A549 (cell line): ENCODE measurements around the gene DTX4. TPM values are rescaled to one million over a fixed set of nuclear protein-coding genes. Genes with fewer than 3 reads are reported as not detected.

Experiments
- ATAC-seq, 2 experiments: fragments of 200-7000 bp in 1 of 2; fragments of >200 bp in 1 of 2; cut with Nextera tagmentation in 1 of 2; cut with Tn5 transposase in 1 of 2; 3 replicates each; pipeline versions ENCODE4 v1.8.0 to v1.9.1; 2018 to 2020; ENCODE audit warnings: mild to moderate bottlenecking in 1 of 2, moderate library complexity in 1 of 2
- CTCF ChIA-PET: fragments of 300-600 bp; sonication (Branson Sonifier 250); formaldehyde crosslinking; extraction: SDS; loops from one replicate; lab custom pipeline; 2021; ENCODE audit warnings: antibody characterized with exemption, inconsistent platforms; lab: Yijun Ruan, JAX
- POLR2A ChIA-PET: fragments of 350-600 bp; formaldehyde crosslinking; extraction: SDS; loops from one replicate; lab custom pipeline; 2021; ENCODE audit warnings: antibody characterized with exemption, inconsistent platforms; lab: Yijun Ruan, JAX
- DNase-seq, 2 experiments: peaks; one replicate each; pipeline versions ENCODE4 v3.0.0 to v3.0.0-alpha.2; 2011 to 2016; ENCODE audit warnings: low read depth in 1 of 2, low spot score in 1 of 2
- FAIRE-seq: peaks from 2 replicates; lab custom pipeline; 2011; peaks lifted over from hg19 to GRCh38; lab: Jason Lieb, UNC
- H3K27ac ChIP-seq, 2 experiments: fragments of >200 bp; sonication (Bioruptor Twin); formaldehyde crosslinking; 3 replicates each; pipeline ENCODE4 v1.5.1; 2016 to 2017
- H3K4me1 ChIP-seq: fragments of >200 bp; sonication (Bioruptor Twin); formaldehyde crosslinking; 3 replicates; pipeline ENCODE4 v1.6.1; 2016
- H3K4me2 ChIP-seq: fragments of >200 bp; sonication (Bioruptor Twin); formaldehyde crosslinking; 3 replicates; pipeline ENCODE4 v1.6.1; 2016
- H3K4me3 ChIP-seq: fragments of >200 bp; sonication (Bioruptor Twin); formaldehyde crosslinking; 3 replicates; pipeline ENCODE4 v1.5.1; 2016
- H3K9me3 ChIP-seq: fragments of >200 bp; sonication (Bioruptor Twin); formaldehyde crosslinking; 3 replicates; pipeline ENCODE4 v1.6.1; 2016
- BHLHE40 ChIP-seq: IDR thresholded peaks from 2 replicates; pipeline ENCODE4 v1.6.1; 2012; ENCODE audit warnings: low read depth, low read length, inconsistent platforms
- CHD2 ChIP-seq: fragments of 150-350 bp; IDR thresholded peaks from 2 replicates; pipeline ENCODE4 v1.6.1; 2014; ENCODE audit warnings: low read length; ENCODE audit not compliant: partially characterized antibody
- CHD4 ChIP-seq: fragments of 200-600 bp; sonication (generic); IDR thresholded peaks from 2 replicates; pipeline ENCODE4 v1.6.1; 2016; ENCODE audit warnings: antibody characterized with exemption, mild to moderate bottlenecking, borderline replicate concordance
- EP300 ChIP-seq, 2 experiments: fragments of >200 bp; sonication (Bioruptor Twin); formaldehyde crosslinking; IDR thresholded peaks; 2 replicates in 1 of 2; 3 replicates in 1 of 2; pipeline ENCODE4 v1.6.1; 2016 to 2017
- FOSB ChIP-seq: fragments of 250-450 bp; sonication (Bioruptor Pico); IDR thresholded peaks from 2 replicates; pipeline ENCODE4 v1.5.0; 2020; ENCODE audit warnings: mild to moderate bottlenecking, moderate library complexity
- GATA3 ChIP-seq: IDR thresholded peaks from 2 replicates; pipeline ENCODE4 v1.6.1; 2012; ENCODE audit warnings: borderline replicate concordance
- HOXB13 ChIP-seq: fragments of 250-450 bp; sonication (Bioruptor Pico); IDR thresholded peaks from 2 replicates; pipeline ENCODE4 v1.5.0; 2020; ENCODE audit warnings: low read depth, mild to moderate bottlenecking, moderate library complexity
- HOXB5 ChIP-seq: fragments of 250-450 bp; sonication (Bioruptor Pico); IDR thresholded peaks from 2 replicates; pipeline ENCODE4 v1.5.0; 2020; ENCODE audit warnings: mild to moderate bottlenecking, moderate library complexity
- JUNB ChIP-seq: fragments of >200 bp; sonication (Bioruptor Twin); formaldehyde crosslinking; IDR thresholded peaks from 2 replicates; pipeline ENCODE4 v1.6.1; 2016
- KDM1A ChIP-seq: fragments of 200-600 bp; sonication (generic); IDR thresholded peaks from 2 replicates; pipeline ENCODE4 v1.6.1; 2016; ENCODE audit warnings: low read depth, mild to moderate bottlenecking
- POLR2A ChIP-seq: IDR thresholded peaks from 2 replicates; pipeline ENCODE4 v1.6.1; 2012; ENCODE audit warnings: mild to moderate bottlenecking, low read length
- POLR2AphosphoS2 ChIP-seq: conservative IDR thresholded peaks from 2 replicates; pipeline ENCODE4 v1.6.1; 2012; ENCODE audit warnings: low read length, improper control_type of control experiment, inconsistent platforms
- RAD21 ChIP-seq, 2 experiments: fragments of >200 bp in 1 of 2; sonication (Bioruptor Twin) in 1 of 2; formaldehyde crosslinking in 1 of 2; IDR thresholded peaks in 1 of 2; conservative IDR thresholded peaks in 1 of 2; 2 replicates in 1 of 2; 3 replicates in 1 of 2; pipeline ENCODE4 v1.6.1; 2012 to 2018; ENCODE audit warnings: inconsistent platforms in 1 of 2
- RARB ChIP-seq: fragments of 250-450 bp; sonication (Bioruptor Pico); IDR thresholded peaks from 2 replicates; pipeline ENCODE4 v1.8.0; 2021; ENCODE audit warnings: mild to moderate bottlenecking, moderate library complexity
- SMC3 ChIP-seq: fragments of >200 bp; sonication (Bioruptor Twin); formaldehyde crosslinking; IDR thresholded peaks from 3 replicates; pipeline ENCODE4 v1.6.1; 2018; ENCODE audit warnings: inconsistent platforms
- TP53 ChIP-seq: fragments of 250-450 bp; sonication (Bioruptor Pico); IDR thresholded peaks from 2 replicates; pipeline ENCODE4 v1.5.0; 2021; ENCODE audit warnings: mild to moderate bottlenecking, moderate library complexity
- ZC3H11A ChIP-seq: fragments of 450-650 bp; IDR thresholded peaks from 2 replicates; pipeline ENCODE4 v1.6.1; 2014; ENCODE audit warnings: antibody characterized with exemption, mild to moderate bottlenecking
- ZFP36 ChIP-seq: fragments of 450-650 bp; IDR thresholded peaks from 2 replicates; pipeline ENCODE4 v1.6.1; 2014; ENCODE audit warnings: borderline replicate concordance; ENCODE audit not compliant: partially characterized antibody
- ZSCAN20 ChIP-seq: fragments of 250-450 bp; sonication (Bioruptor Pico); IDR thresholded peaks from 2 replicates; pipeline ENCODE4 v1.8.0; 2022; ENCODE audit warnings: mild to moderate bottlenecking, moderate library complexity
- WGBS: methylation state at CpG from one replicate; pipeline ENCODE4 v1.1.6; 2017; ENCODE audit errors: missing lambda C conversion rate; 5-methylcytosine and 5-hydroxymethylcytosine counted together
- polyA plus RNA-seq, 4 experiments: library from polyadenylated mRNA; depleted of rRNA in 3 of 4; stranded (reverse); fragments of >200 nt; fragmentation: RNase III in 1 of 4; extraction: RNeasy Plus Mini Kit Qiagen cat#74134 plus additional on column Dnase treatment in 1 of 4; gene quantifications; 2 replicates in 3 of 4; 3 replicates in 1 of 4; pipeline ENCODE4 v1.2.3, GENCODE V29; 2011 to 2017
- TF ChIP-seq, protein P1 (sequence below): fragments of >200 bp; sonication (Bioruptor Twin); formaldehyde crosslinking; IDR thresholded peaks from 3 replicates; pipeline ENCODE4 v1.6.1; 2016
- TF ChIP-seq, protein P2 (sequence below): fragments of 150-350 bp; IDR thresholded peaks from 2 replicates; pipeline ENCODE4 v1.6.1; 2014; ENCODE audit warnings: low read depth, mild to moderate bottlenecking, low read length
- TF ChIP-seq, protein P3 (sequence below): fragments of >200 bp; sonication (Bioruptor Twin); formaldehyde crosslinking; IDR thresholded peaks from 3 replicates; pipeline ENCODE4 v1.5.1; 2016
- TF ChIP-seq, protein P4 (sequence below): fragments of >200 bp; sonication (Bioruptor Twin); formaldehyde crosslinking; IDR thresholded peaks from 2 replicates; pipeline ENCODE4 v1.6.1; 2016
- TF ChIP-seq, protein P5 (sequence below): fragments of 200-600 bp; sonication (generic); IDR thresholded peaks from 2 replicates; pipeline ENCODE4 v1.6.1; 2016; ENCODE audit warnings: antibody characterized with exemption, mild to moderate bottlenecking, moderate library complexity
- TF ChIP-seq, protein P6 (sequence below): IDR thresholded peaks from 2 replicates; pipeline ENCODE4 v1.6.1; 2012

The DTX4 gene
- polyA plus RNA-seq, 2 of the 4 experiments (the other 2 are of a cell fraction): 0.97 to 3.1 TPM

DNA sequence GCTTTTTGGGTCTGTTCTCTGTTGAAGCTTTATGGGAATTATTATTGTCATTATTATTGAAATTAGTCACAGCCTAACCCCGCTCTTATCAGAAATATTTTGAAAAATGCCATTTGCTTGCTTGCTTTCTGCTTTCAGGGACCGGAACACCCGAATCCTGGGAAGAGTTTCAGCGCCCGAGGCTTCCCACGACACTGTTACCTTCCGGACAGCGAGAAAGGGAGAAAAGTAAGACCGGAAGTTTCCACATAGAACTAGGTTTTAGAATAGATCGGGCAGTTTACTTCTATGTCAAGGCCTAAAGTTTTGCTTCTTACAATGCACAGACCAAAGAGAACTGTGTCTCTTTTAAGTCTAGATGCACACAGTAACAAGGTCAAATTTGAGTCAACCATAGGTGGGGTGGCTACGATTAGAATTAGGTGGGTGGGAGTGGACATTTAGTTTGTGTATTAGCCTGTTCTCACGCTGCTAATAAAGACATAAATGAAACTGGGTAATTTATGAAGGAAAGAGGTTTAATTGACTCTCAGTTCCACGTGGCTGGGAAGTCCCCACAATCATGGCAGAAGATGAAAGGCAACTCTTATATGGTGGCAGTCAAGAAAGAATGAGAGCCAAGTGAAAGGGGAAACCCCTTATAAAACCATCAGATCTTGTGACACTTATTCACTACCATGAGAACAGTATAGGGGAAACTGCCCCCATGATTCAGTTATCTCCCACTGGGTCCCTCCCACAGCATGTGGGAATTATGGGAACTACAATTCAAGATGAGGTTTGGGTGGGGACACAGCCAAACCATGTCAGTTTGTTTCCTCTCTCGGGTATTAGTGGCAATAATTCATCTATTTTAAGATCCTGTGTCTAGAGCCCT, 27.9 kb downstream of the DTX4 start:
- no peak overlapping the region for H3K4me3 ChIP-seq
- WGBS: 73% methylated on average over 14 of the region's 14 CpGs
- H3K27ac ChIP-seq: no peak overlapping the region
- ChIA-PET POLR2A (no interaction called here), CTCF (interaction anchor here (0.5 to 12.3 kb wide), 4 partner anchors 25 to 79 kb away, joined by 3 to 161 read pairs (median 7); partner anchors contain the start of gene DTX4)
- H3K4me1 ChIP-seq: no peaks in the 10 kb centered on the region
- FAIRE-seq (no peak), ATAC-seq (no peak), DNase-seq (no peak)
- no peak overlapping the region for H3K4me2 ChIP-seq
- H3K9me3 ChIP-seq: no peaks in the 10 kb centered on the region
- TF ChIP-seq, protein P1, sequence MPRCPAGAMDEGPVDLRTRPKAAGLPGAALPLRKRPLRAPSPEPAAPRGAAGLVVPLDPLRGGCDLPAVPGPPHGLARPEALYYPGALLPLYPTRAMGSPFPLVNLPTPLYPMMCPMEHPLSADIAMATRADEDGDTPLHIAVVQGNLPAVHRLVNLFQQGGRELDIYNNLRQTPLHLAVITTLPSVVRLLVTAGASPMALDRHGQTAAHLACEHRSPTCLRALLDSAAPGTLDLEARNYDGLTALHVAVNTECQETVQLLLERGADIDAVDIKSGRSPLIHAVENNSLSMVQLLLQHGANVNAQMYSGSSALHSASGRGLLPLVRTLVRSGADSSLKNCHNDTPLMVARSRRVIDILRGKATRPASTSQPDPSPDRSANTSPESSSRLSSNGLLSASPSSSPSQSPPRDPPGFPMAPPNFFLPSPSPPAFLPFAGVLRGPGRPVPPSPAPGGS: no peak
- TF ChIP-seq BHLHE40 (no peak), ZSCAN20 (CRISPR knock-in tag) (no peak), EP300 (IDR thresholded peaks at IDR 0.05) (no peak), FOSB (CRISPR knock-in tag) (no peak), GATA3 (no peak), CHD4 (no peak), ZC3H11A (no peak), JUNB (no peak), CHD2 (no peak), SMC3 (no peak), HOXB5 (CRISPR knock-in tag) (no peak), RARB (no peak), KDM1A (no peak), RAD21 (conservative IDR thresholded peaks at IDR 0.05 in 1 of 2, IDR thresholded peaks at IDR 0.05 in 1 of 2) (no peak), POLR2A (no peak)
- TF ChIP-seq, protein P2, sequence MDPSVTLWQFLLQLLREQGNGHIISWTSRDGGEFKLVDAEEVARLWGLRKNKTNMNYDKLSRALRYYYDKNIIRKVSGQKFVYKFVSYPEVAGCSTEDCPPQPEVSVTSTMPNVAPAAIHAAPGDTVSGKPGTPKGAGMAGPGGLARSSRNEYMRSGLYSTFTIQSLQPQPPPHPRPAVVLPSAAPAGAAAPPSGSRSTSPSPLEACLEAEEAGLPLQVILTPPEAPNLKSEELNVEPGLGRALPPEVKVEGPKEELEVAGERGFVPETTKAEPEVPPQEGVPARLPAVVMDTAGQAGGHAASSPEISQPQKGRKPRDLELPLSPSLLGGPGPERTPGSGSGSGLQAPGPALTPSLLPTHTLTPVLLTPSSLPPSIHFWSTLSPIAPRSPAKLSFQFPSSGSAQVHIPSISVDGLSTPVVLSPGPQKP: no peak

DNA sequence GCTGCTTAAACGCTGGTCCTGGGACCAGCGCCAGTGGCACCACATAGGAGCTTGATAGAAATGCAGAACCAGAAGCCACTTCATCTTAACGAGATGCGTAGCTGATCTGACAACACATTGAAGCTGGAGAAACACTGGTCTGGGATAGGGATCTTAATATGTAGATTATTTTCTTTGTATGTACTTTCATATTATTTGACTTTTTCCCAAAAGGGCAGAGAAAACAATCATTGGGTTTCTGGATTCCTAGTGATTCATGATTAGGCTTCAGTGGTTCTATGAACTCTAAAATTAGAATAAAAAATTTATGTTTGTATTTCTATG, 28.5 kb downstream of the DTX4 start:
- no peak for ATAC-seq
- TF ChIP-seq GATA3 (no peak), POLR2AphosphoS2 (no peak), TP53 (CRISPR knock-in tag) (no peak), JUNB (no peak), ZFP36 (no peak), ZC3H11A (no peak), POLR2A (no peak), HOXB13 (CRISPR knock-in tag) (no peak)
- TF ChIP-seq, protein P3, sequence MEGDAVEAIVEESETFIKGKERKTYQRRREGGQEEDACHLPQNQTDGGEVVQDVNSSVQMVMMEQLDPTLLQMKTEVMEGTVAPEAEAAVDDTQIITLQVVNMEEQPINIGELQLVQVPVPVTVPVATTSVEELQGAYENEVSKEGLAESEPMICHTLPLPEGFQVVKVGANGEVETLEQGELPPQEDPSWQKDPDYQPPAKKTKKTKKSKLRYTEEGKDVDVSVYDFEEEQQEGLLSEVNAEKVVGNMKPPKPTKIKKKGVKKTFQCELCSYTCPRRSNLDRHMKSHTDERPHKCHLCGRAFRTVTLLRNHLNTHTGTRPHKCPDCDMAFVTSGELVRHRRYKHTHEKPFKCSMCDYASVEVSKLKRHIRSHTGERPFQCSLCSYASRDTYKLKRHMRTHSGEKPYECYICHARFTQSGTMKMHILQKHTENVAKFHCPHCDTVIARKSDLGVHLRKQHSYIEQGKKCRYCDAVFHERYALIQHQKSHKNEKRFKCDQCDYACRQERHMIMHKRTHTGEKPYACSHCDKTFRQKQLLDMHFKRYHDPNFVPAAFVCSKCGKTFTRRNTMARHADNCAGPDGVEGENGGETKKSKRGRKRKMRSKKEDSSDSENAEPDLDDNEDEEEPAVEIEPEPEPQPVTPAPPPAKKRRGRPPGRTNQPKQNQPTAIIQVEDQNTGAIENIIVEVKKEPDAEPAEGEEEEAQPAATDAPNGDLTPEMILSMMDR: no peak
- TF ChIP-seq, protein P4, sequence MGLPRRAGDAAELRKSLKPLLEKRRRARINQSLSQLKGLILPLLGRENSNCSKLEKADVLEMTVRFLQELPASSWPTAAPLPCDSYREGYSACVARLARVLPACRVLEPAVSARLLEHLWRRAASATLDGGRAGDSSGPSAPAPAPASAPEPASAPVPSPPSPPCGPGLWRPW: no peak
- TF ChIP-seq, protein P5, sequence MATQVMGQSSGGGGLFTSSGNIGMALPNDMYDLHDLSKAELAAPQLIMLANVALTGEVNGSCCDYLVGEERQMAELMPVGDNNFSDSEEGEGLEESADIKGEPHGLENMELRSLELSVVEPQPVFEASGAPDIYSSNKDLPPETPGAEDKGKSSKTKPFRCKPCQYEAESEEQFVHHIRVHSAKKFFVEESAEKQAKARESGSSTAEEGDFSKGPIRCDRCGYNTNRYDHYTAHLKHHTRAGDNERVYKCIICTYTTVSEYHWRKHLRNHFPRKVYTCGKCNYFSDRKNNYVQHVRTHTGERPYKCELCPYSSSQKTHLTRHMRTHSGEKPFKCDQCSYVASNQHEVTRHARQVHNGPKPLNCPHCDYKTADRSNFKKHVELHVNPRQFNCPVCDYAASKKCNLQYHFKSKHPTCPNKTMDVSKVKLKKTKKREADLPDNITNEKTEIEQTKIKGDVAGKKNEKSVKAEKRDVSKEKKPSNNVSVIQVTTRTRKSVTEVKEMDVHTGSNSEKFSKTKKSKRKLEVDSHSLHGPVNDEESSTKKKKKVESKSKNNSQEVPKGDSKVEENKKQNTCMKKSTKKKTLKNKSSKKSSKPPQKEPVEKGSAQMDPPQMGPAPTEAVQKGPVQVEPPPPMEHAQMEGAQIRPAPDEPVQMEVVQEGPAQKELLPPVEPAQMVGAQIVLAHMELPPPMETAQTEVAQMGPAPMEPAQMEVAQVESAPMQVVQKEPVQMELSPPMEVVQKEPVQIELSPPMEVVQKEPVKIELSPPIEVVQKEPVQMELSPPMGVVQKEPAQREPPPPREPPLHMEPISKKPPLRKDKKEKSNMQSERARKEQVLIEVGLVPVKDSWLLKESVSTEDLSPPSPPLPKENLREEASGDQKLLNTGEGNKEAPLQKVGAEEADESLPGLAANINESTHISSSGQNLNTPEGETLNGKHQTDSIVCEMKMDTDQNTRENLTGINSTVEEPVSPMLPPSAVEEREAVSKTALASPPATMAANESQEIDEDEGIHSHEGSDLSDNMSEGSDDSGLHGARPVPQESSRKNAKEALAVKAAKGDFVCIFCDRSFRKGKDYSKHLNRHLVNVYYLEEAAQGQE: no peak
- TF ChIP-seq, protein P6, sequence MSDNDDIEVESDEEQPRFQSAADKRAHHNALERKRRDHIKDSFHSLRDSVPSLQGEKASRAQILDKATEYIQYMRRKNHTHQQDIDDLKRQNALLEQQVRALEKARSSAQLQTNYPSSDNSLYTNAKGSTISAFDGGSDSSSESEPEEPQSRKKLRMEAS: no peak
- CTCF ChIA-PET: interaction anchor here (12.3 kb wide), 1 partner anchor 26 kb away, joined by 161 read pairs; the partner anchor contains the start of gene DTX4
- Histone ChIP-seq H3K27ac (no peak overlapping the region), H3K4me3 (no peak overlapping the region), H3K4me1 (no peaks in the 10 kb centered on the region), H3K4me2 (no peak overlapping the region), H3K9me3 (no peaks in the 10 kb centered on the region)
- no peak for FAIRE-seq
- POLR2A ChIA-PET: no interaction called here
- 78% methylated on average over 4 of the region's 4 CpGs for WGBS
- DNase-seq: no peak
